Lung (tissue), 12 donors: ENCODE data around the gene PKLR. TPM values are rescaled to one million over a fixed set of nuclear protein-coding genes. Genes with fewer than 3 reads are reported as not detected.

Experiments used
- ATAC-seq: fragments of 200-7000 bp; cut with Tn5 transposase; one replicate; pipeline ENCODE4 v1.9.1; 2020; ENCODE audit warnings: moderate number of reproducible peaks; ENCODE audit not compliant: insufficient read depth, low FRiP score
- DNase-seq, 3 donors: peaks; one replicate each; pipeline ENCODE4 v3.0.0-alpha.2; 2013 to 2017
- H3K27ac ChIP-seq, 2 donors: one replicate each; pipeline ENCODE4 v1.5.1; 2013; ENCODE audit warnings: mild to moderate bottlenecking in 2 of 2, moderate library complexity in 2 of 2, control low read depth in 1 of 2, inconsistent platforms in 1 of 2, low read depth in 1 of 2, low read length in 1 of 2
- H3K27me3 ChIP-seq, 3 donors: one replicate each; pipeline ENCODE4 v1.5.1; 2013; ENCODE audit warnings: low read length in 2 of 3; ENCODE audit not compliant: control insufficient read depth in 3 of 3, insufficient read depth in 3 of 3
- H3K36me3 ChIP-seq, 4 donors: one replicate each; pipeline ENCODE4 v1.5.1; 2013; ENCODE audit warnings: low read length in 4 of 4, mild to moderate bottlenecking in 1 of 4, moderate library complexity in 1 of 4; ENCODE audit not compliant: control insufficient read depth in 4 of 4, insufficient read depth in 4 of 4
- H3K4me1 ChIP-seq, 5 donors: one replicate each; pipeline ENCODE4 v1.5.1; 2013; ENCODE audit warnings: low read length in 5 of 5, mild to moderate bottlenecking in 2 of 5, moderate library complexity in 1 of 5; ENCODE audit not compliant: control insufficient read depth in 5 of 5, insufficient read depth in 5 of 5
- H3K4me3 ChIP-seq: one replicate; pipeline ENCODE4 v1.5.1; 2013; ENCODE audit warnings: mild to moderate bottlenecking, control low read depth, moderate library complexity
- H3K9ac ChIP-seq, 2 donors: one replicate each; pipeline ENCODE4 v1.5.1; 2013; ENCODE audit warnings: low read length in 2 of 2, control low read depth in 1 of 2; ENCODE audit not compliant: insufficient read depth in 1 of 2
- H3K9me3 ChIP-seq, 4 donors: one replicate each; pipeline ENCODE4 v1.5.1; 2013; ENCODE audit warnings: low read length in 3 of 4, mild to moderate bottlenecking in 1 of 4, moderate library complexity in 1 of 4; ENCODE audit not compliant: control insufficient read depth in 4 of 4, insufficient read depth in 3 of 4
- CTCF ChIP-seq: IDR thresholded peaks from 2 replicates; pipeline ENCODE4 v1.5.1; 2012; ENCODE audit warnings: mild to moderate bottlenecking; ENCODE audit errors: control extremely low read depth, extremely low read depth
- WGBS, 2 donors: extraction: QIAGEN DNeasy Blood & Tissue Kit; methylation state at CpG; one replicate each; pipeline ENCODE4 v1.1.7; 2013; 5-methylcytosine and 5-hydroxymethylcytosine counted together
- polyA plus RNA-seq, 2 donors: library from polyadenylated mRNA; stranded (reverse); fragments of 200-250 nt; gene quantifications; one replicate each; pipeline ENCODE4 v1.2.1, GENCODE V29; 2013
- total RNA-seq, 2 donors: library from RNA; depleted of rRNA in 1 of 2; stranded (reverse); fragments of >200 nt in 1 of 2; gene quantifications; one replicate each; pipeline ENCODE4 v1.2.1, GENCODE V29; 2014 to 2021
- donor health status: control.
- donor health status: control.
- donor health status: Bipolar disorder and iron deficiency.
- donor health status: healthy.
- donor health status: DM: yes; HTN: yes; CAD: no.

The PKLR gene
- total and polyA plus RNA-seq, 4 donors, result 0.02 to 0.09 TPM; not detected in 2

GRCh38 chr1:155305881-155306391 lies 4.7 kb upstream of the PKLR start:
- no peak overlapping the region for H3K9ac ChIP-seq
- H3K27me3 ChIP-seq, result no peaks in the 10 kb centered on the region
- H3K36me3 ChIP-seq, result peaks cover 0 to 4% (median 0%) of the 10 kb centered on the region in 4 donors
- WGBS, 2 donors, result 85 to 93% methylated on average over 7 of the region's 7 CpGs
- no peaks in the 10 kb centered on the region for H3K9me3 ChIP-seq
- TF ChIP-seq CTCF, result no peak
- ATAC-seq, result no peak
- no peak overlapping the region for H3K27ac ChIP-seq
- peaks cover 0 to 13% (median 3%) of the 10 kb centered on the region in 5 donors for H3K4me1 ChIP-seq
- H3K4me3 ChIP-seq, result no peak overlapping the region
- DNase-seq, result no peak

GRCh38 chr1:155304558-155305063 lies 3.4 kb upstream of the PKLR start:
- Histone ChIP-seq H3K27ac (no peak overlapping the region), H3K4me3 (no peak overlapping the region), H3K9me3 (no peaks in the 10 kb centered on the region), H3K4me1 (peaks cover 0 to 7% (median 0%) of the 10 kb centered on the region in 5 donors), H3K27me3 (no peaks in the 10 kb centered on the region), H3K36me3 (no peaks in the 10 kb centered on the region), H3K9ac (no peak overlapping the region)
- TF ChIP-seq CTCF, result no peak
- WGBS, 2 donors, result 69 to 84% methylated on average over 11 of the region's 11 CpGs
- DNase-seq (no peak), ATAC-seq (no peak)

GRCh38 chr1:155300553-155301329 lies 497 bp downstream of the PKLR start:
- Histone ChIP-seq H3K9ac (no peak overlapping the region), H3K9me3 (no peaks in the 10 kb centered on the region), H3K36me3 (no peaks in the 10 kb centered on the region), H3K27ac (no peak overlapping the region), H3K27me3 (peaks cover 0 to 21% (median 18%) of the 10 kb centered on the region in 3 donors), H3K4me3 (no peak overlapping the region), H3K4me1 (peaks cover 0 to under 1% (median 0%) of the 10 kb centered on the region in 5 donors)
- no peak for DNase-seq
- no peak for ATAC-seq
- WGBS, 2 donors, result 86 to 90% methylated on average over 9 of the region's 9 CpGs
- no peak for TF ChIP-seq CTCF
